CD8-positive, alpha-beta memory T cell (primary cell): ENCODE measurements around the gene TRAF5. TPM values are rescaled to one million over a fixed set of nuclear protein-coding genes. Genes with fewer than 3 reads are reported as not detected.
A peak's percentile ranks its signal among the peaks of the same experiment; 100 is the strongest.

ENCODE experiments used
- CTCF ChIA-PET: fragments of 350-600 bp; sonication (Branson Sonifier 250); formaldehyde crosslinking; loops from one replicate; lab custom pipeline; 2021; ENCODE audit warnings: antibody characterized with exemption; lab: Charles Lee
- POLR2A ChIA-PET: fragments of 350-600 bp; sonication (Branson Sonifier 250); formaldehyde crosslinking; loops from one replicate; lab custom pipeline; 2021; ENCODE audit warnings: antibody characterized with exemption; lab: Charles Lee
- DNase-seq, 5 donors: peaks; one replicate each; pipeline versions ENCODE4 v3.0.0 to v3.0.0-alpha.2; 2020 to 2022; ENCODE audit warnings: mixed read lengths in 1 of 5
- H3K27ac ChIP-seq: one replicate; pipeline ENCODE4 v1.7.0; 2013; ENCODE audit warnings: low read depth, mild to moderate bottlenecking, low read length, moderate library complexity
- H3K27me3 ChIP-seq: 2 replicates; pipeline ENCODE4 v1.7.0; 2013; ENCODE audit warnings: low read length, mild to moderate bottlenecking; ENCODE audit not compliant: insufficient read depth, poor library complexity, severe bottlenecking
- H3K36me3 ChIP-seq: 2 replicates; pipeline ENCODE4 v1.7.0; 2013; ENCODE audit warnings: mild to moderate bottlenecking, low read length, moderate library complexity; ENCODE audit not compliant: insufficient read depth
- H3K4me1 ChIP-seq: 2 replicates; pipeline ENCODE4 v1.7.0; 2013; ENCODE audit warnings: mild to moderate bottlenecking, low read length, moderate library complexity; ENCODE audit not compliant: insufficient read depth
- H3K4me3 ChIP-seq: 2 replicates; pipeline ENCODE4 v1.7.0; 2013; ENCODE audit warnings: mild to moderate bottlenecking, low read length
- H3K9me3 ChIP-seq: 2 replicates; pipeline ENCODE4 v1.7.0; 2013; ENCODE audit warnings: mild to moderate bottlenecking, low read length
- H3K27ac Mint-ChIP-seq, 8 donors: one replicate each; pipeline ENCODE4 v1.8.0; 2020 to 2021; ENCODE audit warnings: mixed read lengths in 8 of 8, mild to moderate bottlenecking in 6 of 8, inconsistent platforms in 3 of 8, moderate library complexity in 3 of 8
- H3K27me3 Mint-ChIP-seq, 2 donors: one replicate each; pipeline ENCODE4 v1.8.0; 2020 to 2021; ENCODE audit warnings: mixed read lengths in 2 of 2, mild to moderate bottlenecking in 1 of 2, moderate library complexity in 1 of 2
- H3K36me3 Mint-ChIP-seq, 3 donors: one replicate each; pipeline ENCODE4 v1.8.0; 2020 to 2021; ENCODE audit warnings: mixed read lengths in 3 of 3, inconsistent platforms in 1 of 3, mild to moderate bottlenecking in 1 of 3
- H3K4me1 Mint-ChIP-seq, 3 donors: one replicate each; pipeline ENCODE4 v1.8.0; 2020 to 2021; ENCODE audit warnings: mixed read lengths in 3 of 3, inconsistent platforms in 1 of 3, mild to moderate bottlenecking in 1 of 3
- H3K4me3 Mint-ChIP-seq, 7 donors: one replicate each; pipeline ENCODE4 v1.8.0; 2020 to 2021; ENCODE audit warnings: mixed read lengths in 7 of 7, mild to moderate bottlenecking in 6 of 7, moderate library complexity in 4 of 7, inconsistent platforms in 2 of 7
- H3K9me3 Mint-ChIP-seq, 5 donors: one replicate each; pipeline ENCODE4 v1.8.0; 2020 to 2022; ENCODE audit warnings: mixed read lengths in 5 of 5, mild to moderate bottlenecking in 3 of 5, moderate library complexity in 2 of 5, inconsistent platforms in 1 of 5
- polyA plus RNA-seq: library from polyadenylated mRNA; unstranded; fragments of 300-500 nt; fragmentation: Illumina TruSeq; gene quantifications from one replicate; pipeline ENCODE4 v1.2.3, GENCODE V29; 2021
- total RNA-seq, 2 experiments: library from RNA; stranded (reverse); gene quantifications; one replicate each; pipeline ENCODE4 v1.2.3, GENCODE V29; 2021

Gene TRAF5
- total and polyA plus RNA-seq, 3 experiments from 2014 or later: 30.7 to 38.3 (median 33.7) TPM

- ChIA-PET POLR2A (no interaction called here), CTCF (interaction anchor here (2.1 kb wide), 1 partner anchor 53 kb away, joined by 6 read pairs; no protein-coding TSS in a partner anchor)
- Mint-ChIP-seq H3K27me3 (no peaks in the 10 kb centered on the region), H3K4me1 (peaks cover 11 to 31% (median 21%) of the 10 kb centered on the region in 3 donors), H3K9me3 (no peaks in the 10 kb centered on the region), H3K27ac (peak overlapping the region in 6 of 8 donors; percentile 9 to 88 (median 48)), H3K4me3 (no peak overlapping the region), H3K36me3 (peaks cover 0 to 53% (median 12%) of the 10 kb centered on the region in 3 donors)
- H3K36me3 ChIP-seq: peaks cover 15% of the 10 kb centered on the region
- H3K27me3 ChIP-seq: no peaks in the 10 kb centered on the region
- no peak for DNase-seq
- H3K4me1 ChIP-seq: peaks cover under 1% of the 10 kb centered on the region
- H3K4me3 ChIP-seq: no peak overlapping the region
- no peaks in the 10 kb centered on the region for H3K9me3 ChIP-seq
- H3K27ac ChIP-seq: no peak overlapping the region
These were observed 50.3 kb downstream of the TRAF5 start for GRCh38 chr1:211376807-211377470.

GRCh38 chr1:211377539-211378450 lies 51.2 kb downstream of the TRAF5 start:
- peaks cover 6% of the 10 kb centered on the region for H3K4me1 ChIP-seq
- H3K27ac Mint-ChIP-seq: peak overlapping the region in 6 of 8 donors; percentile 6 to 74 (median 29)
- POLR2A ChIA-PET: no interaction called here
- CTCF ChIA-PET: interaction anchor here (2.1 kb wide), 1 partner anchor 54 kb away, joined by 6 read pairs; no protein-coding TSS in a partner anchor
- no peak overlapping the region for H3K4me3 Mint-ChIP-seq
- H3K27ac ChIP-seq: no peak overlapping the region
- H3K9me3 Mint-ChIP-seq: no peaks in the 10 kb centered on the region
- H3K36me3 ChIP-seq: peaks cover 15% of the 10 kb centered on the region
- H3K36me3 Mint-ChIP-seq: peaks cover 0 to 48% (median 12%) of the 10 kb centered on the region in 3 donors
- peaks cover 18 to 35% (median 29%) of the 10 kb centered on the region in 3 donors for H3K4me1 Mint-ChIP-seq
- no peaks in the 10 kb centered on the region for H3K9me3 ChIP-seq
- H3K4me3 ChIP-seq: no peak overlapping the region
- no peak for DNase-seq
- H3K27me3 ChIP-seq: no peaks in the 10 kb centered on the region
- no peaks in the 10 kb centered on the region for H3K27me3 Mint-ChIP-seq

DNA sequence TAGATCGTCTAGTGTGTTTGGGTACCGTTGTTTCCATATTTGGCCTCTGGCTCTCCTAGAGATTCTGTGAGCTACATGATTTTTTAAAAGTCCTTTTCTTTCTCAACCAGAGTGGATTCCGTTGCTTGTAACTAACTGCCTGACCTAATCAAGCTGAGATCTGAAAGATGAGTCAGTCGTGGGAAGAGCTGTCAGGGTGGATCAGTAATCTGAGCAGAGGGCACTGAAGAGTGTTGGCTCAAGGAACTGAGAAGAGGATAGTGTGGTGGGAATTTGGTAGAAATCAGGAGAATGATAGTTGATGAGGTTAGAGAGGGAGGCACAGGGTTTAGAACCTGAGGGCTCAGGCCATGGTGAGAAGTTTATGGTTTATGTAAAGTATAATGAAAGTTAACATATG lies 52.2 kb downstream of the TRAF5 start:
- no peaks in the 10 kb centered on the region for H3K27me3 ChIP-seq
- H3K4me3 ChIP-seq: no peak overlapping the region
- DNase-seq: no peak
- peaks cover 28 to 46% (median 40%) of the 10 kb centered on the region in 3 donors for H3K4me1 Mint-ChIP-seq
- ChIA-PET POLR2A (no interaction called here), CTCF (interaction anchor here (0.7 to 2.1 kb wide), 2 partner anchors 50 to 55 kb away, joined by 3 to 6 read pairs; no protein-coding TSS in a partner anchor)
- no peaks in the 10 kb centered on the region for H3K27me3 Mint-ChIP-seq
- H3K36me3 Mint-ChIP-seq: peaks cover 0 to 44% (median 12%) of the 10 kb centered on the region in 3 donors
- no peak overlapping the region for H3K27ac ChIP-seq
- peak overlapping the region; percentile 5 to 88 (median 39) for H3K27ac Mint-ChIP-seq
- peaks cover 15% of the 10 kb centered on the region for H3K4me1 ChIP-seq
- H3K9me3 Mint-ChIP-seq: no peaks in the 10 kb centered on the region
- peak overlapping the region in 1 of 7 donors; percentile 6 for H3K4me3 Mint-ChIP-seq
- peaks cover 15% of the 10 kb centered on the region for H3K36me3 ChIP-seq
- H3K9me3 ChIP-seq: no peaks in the 10 kb centered on the region

GRCh38 chr1:211379446-211379845 lies 52.8 kb downstream of the TRAF5 start:
- H3K9me3 Mint-ChIP-seq: no peaks in the 10 kb centered on the region
- DNase-seq: no peak
- peaks cover 29 to 48% (median 42%) of the 10 kb centered on the region in 3 donors for H3K4me1 Mint-ChIP-seq
- CTCF ChIA-PET: no interaction called here
- no peaks in the 10 kb centered on the region for H3K27me3 ChIP-seq
- H3K27ac Mint-ChIP-seq: peak overlapping the region in 5 of 8 donors; percentile 16 to 74 (median 53)
- POLR2A ChIA-PET: interaction anchor here (0.6 kb wide), 1 partner anchor 16 kb away, joined by 4 read pairs; no protein-coding TSS in a partner anchor
- peak overlapping the region in 1 of 7 donors; percentile 44 for H3K4me3 Mint-ChIP-seq
- H3K36me3 ChIP-seq: peaks cover 15% of the 10 kb centered on the region
- peaks cover 0 to 38% (median 9%) of the 10 kb centered on the region in 3 donors for H3K36me3 Mint-ChIP-seq
- no peaks in the 10 kb centered on the region for H3K27me3 Mint-ChIP-seq
- H3K9me3 ChIP-seq: no peaks in the 10 kb centered on the region
- H3K27ac ChIP-seq: no peak overlapping the region
- H3K4me3 ChIP-seq: no peak overlapping the region
- peaks cover 16% of the 10 kb centered on the region for H3K4me1 ChIP-seq

- POLR2A ChIA-PET: interaction anchor here (1.4 kb wide), 1 partner anchor 31 kb away, joined by 6 read pairs; no protein-coding TSS in a partner anchor
- H3K4me3 Mint-ChIP-seq: peak overlapping the region; percentile 83 to 97 (median 95)
These were observed 55.0 kb downstream of the TRAF5 start for GRCh38 chr1:211381481-211382181.

DNA sequence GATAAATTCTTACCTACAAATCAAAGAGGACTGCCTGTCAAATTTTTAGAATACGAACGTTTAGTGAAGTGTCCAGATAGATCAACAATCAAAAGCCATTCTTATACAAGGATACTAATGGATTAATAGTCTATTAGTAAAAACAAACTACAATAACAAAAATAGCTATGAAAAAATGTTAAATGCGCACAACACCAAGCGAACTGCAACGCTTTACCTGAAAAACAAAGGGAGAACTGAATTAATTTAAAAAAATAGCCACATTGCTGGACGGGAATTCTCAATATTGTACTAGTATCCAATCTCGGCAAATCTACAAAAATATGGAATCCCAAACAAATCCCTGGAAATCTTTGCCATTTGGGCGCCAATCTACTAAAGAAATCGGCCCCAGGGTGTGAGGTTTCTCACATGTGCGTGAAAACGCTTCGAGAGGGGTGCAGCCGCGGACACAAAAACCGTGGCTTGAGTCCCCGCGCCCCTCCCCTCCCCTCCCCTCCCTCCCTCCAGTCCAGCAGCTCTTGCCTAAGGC lies 55.6 kb downstream of the TRAF5 start:
- H3K27ac ChIP-seq: peak overlapping the region; percentile 91
- CTCF ChIA-PET: interaction anchor here (1.4 to 2.5 kb wide), 3 partner anchors 53 to 133 kb away, joined by 5 to 8 read pairs (median 7); no protein-coding TSS in a partner anchor
- H3K27ac Mint-ChIP-seq: peak overlapping the region; percentile 71 to 99 (median 90)
- H3K4me3 ChIP-seq: peak overlapping the region; percentile 70
- peaks cover 29 to 43% (median 41%) of the 10 kb centered on the region in 3 donors for H3K4me1 Mint-ChIP-seq
- H3K36me3 ChIP-seq: no peaks in the 10 kb centered on the region
- H3K36me3 Mint-ChIP-seq: peaks cover 0 to 12% (median 0%) of the 10 kb centered on the region in 3 donors
- no peaks in the 10 kb centered on the region for H3K9me3 ChIP-seq
- H3K27me3 Mint-ChIP-seq: peaks cover 0 to 3% of the 10 kb centered on the region in 2 donors
- no peak for DNase-seq
- POLR2A ChIA-PET: interaction anchor here (1.4 kb wide), 1 partner anchor 31 kb away, joined by 6 read pairs; no protein-coding TSS in a partner anchor
- no peaks in the 10 kb centered on the region for H3K9me3 Mint-ChIP-seq
- peaks cover 16% of the 10 kb centered on the region for H3K4me1 ChIP-seq
- peak overlapping the region; percentile 83 to 97 (median 95) for H3K4me3 Mint-ChIP-seq
- no peaks in the 10 kb centered on the region for H3K27me3 ChIP-seq

More at GRCh38 chr1:211381481-211382181, 55.0 kb downstream of the TRAF5 start:
- Histone ChIP-seq H3K9me3 (no peaks in the 10 kb centered on the region), H3K27me3 (no peaks in the 10 kb centered on the region), H3K36me3 (peaks cover 5% of the 10 kb centered on the region), H3K4me1 (peaks cover 16% of the 10 kb centered on the region), H3K4me3 (no peak overlapping the region), H3K27ac (peak overlapping the region; percentile 91)
- DNase-seq: no peak
- peaks cover 29 to 44% (median 42%) of the 10 kb centered on the region in 3 donors for H3K4me1 Mint-ChIP-seq
- H3K9me3 Mint-ChIP-seq: no peaks in the 10 kb centered on the region
- CTCF ChIA-PET: interaction anchor here (0.9 to 2.5 kb wide), 4 partner anchors 34 to 58 kb away, joined by 3 to 11 read pairs (median 8); no protein-coding TSS in a partner anchor
- peaks cover 0 to 19% (median under 1%) of the 10 kb centered on the region in 3 donors for H3K36me3 Mint-ChIP-seq
- peak overlapping the region; percentile 48 to 99 (median 84) for H3K27ac Mint-ChIP-seq
- no peaks in the 10 kb centered on the region for H3K27me3 Mint-ChIP-seq
